ENCODE results near the gene PLCG2.

The PLCG2 gene

DNA sequence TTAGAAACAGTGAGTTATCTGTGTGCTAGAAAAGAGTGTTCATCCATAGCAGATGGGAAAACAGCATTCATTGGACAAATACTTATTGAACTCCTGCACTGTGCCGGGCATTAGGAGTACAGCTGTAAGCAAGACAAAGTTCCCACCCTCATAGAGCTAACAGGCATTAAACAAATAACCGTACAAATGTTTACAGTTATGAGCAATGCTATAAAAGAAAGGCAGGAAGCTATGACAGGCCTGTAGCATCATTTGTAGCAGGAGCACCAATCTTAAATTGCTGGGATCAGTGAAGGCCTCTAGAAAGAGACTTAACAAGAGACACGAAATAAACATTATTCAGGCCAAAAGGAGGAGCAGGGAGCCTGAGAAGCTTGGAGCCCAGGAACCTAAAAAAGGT is 216.6 kb downstream of the PLCG2 start:
- H3K27me3 ChIP-seq (ENCODE audit: insufficient read depth, low read length, poor library complexity), result peaks cover 3% of the 10 kb centered on the region
- no peaks in the 10 kb centered on the region for H4K20me1 ChIP-seq (ENCODE audit: insufficient read depth, low read length)
- H3K4me3 ChIP-seq (ENCODE audit: low read depth in 1 of 2, low read length in 2 of 2), result no peak overlapping the region
- H3K36me3 ChIP-seq (ENCODE audit: insufficient read depth, low read length), result no peaks in the 10 kb centered on the region
- H3K79me2 ChIP-seq (ENCODE audit: insufficient read depth, low read length), result no peaks in the 10 kb centered on the region
- H3K27ac ChIP-seq (ENCODE audit: low read length), result no peak overlapping the region
- DNase-seq, result no peak
- H3K4me2 ChIP-seq (ENCODE audit: insufficient read depth, low read length), result no peak overlapping the region
- ATAC-seq (ENCODE audit: insufficient read depth, low read depth), result no peak
- no peaks in the 10 kb centered on the region for H3K4me1 ChIP-seq (ENCODE audit: insufficient read depth, low read length)
- TF ChIP-seq EZH2 (IDR thresholded peaks at IDR 0.05; ENCODE audit: borderline replicate concordance, low read depth, low read length, severe bottlenecking), result no peak
- TF ChIP-seq, protein P1, sequence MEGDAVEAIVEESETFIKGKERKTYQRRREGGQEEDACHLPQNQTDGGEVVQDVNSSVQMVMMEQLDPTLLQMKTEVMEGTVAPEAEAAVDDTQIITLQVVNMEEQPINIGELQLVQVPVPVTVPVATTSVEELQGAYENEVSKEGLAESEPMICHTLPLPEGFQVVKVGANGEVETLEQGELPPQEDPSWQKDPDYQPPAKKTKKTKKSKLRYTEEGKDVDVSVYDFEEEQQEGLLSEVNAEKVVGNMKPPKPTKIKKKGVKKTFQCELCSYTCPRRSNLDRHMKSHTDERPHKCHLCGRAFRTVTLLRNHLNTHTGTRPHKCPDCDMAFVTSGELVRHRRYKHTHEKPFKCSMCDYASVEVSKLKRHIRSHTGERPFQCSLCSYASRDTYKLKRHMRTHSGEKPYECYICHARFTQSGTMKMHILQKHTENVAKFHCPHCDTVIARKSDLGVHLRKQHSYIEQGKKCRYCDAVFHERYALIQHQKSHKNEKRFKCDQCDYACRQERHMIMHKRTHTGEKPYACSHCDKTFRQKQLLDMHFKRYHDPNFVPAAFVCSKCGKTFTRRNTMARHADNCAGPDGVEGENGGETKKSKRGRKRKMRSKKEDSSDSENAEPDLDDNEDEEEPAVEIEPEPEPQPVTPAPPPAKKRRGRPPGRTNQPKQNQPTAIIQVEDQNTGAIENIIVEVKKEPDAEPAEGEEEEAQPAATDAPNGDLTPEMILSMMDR (IDR thresholded peaks at IDR 0.05; ENCODE audit: borderline replicate concordance, extremely low read depth, low read length, poor library complexity, severe bottlenecking), result no peak
- no peak overlapping the region for H2AFZ ChIP-seq (ENCODE audit: low read depth, low read length)
- no peaks in the 10 kb centered on the region for H3K9me3 ChIP-seq (ENCODE audit: insufficient read depth, low read length, severe bottlenecking)
- H3K9ac ChIP-seq (ENCODE audit: low read depth, low read length), result no peak overlapping the region

- Histone ChIP-seq H3K9ac (ENCODE audit: low read depth, low read length) (no peak overlapping the region), H3K4me3 (ENCODE audit: low read depth in 1 of 2, low read length in 2 of 2) (no peak overlapping the region), H3K4me2 (ENCODE audit: insufficient read depth, low read length) (no peak overlapping the region), H3K27me3 (ENCODE audit: insufficient read depth, low read length, poor library complexity) (peaks cover 3% of the 10 kb centered on the region), H3K27ac (ENCODE audit: low read length) (no peak overlapping the region), H3K4me1 (ENCODE audit: insufficient read depth, low read length) (no peaks in the 10 kb centered on the region), H2AFZ (ENCODE audit: low read depth, low read length) (no peak overlapping the region), H3K9me3 (ENCODE audit: insufficient read depth, low read length, severe bottlenecking) (no peaks in the 10 kb centered on the region), H3K36me3 (ENCODE audit: insufficient read depth, low read length) (no peaks in the 10 kb centered on the region), H4K20me1 (ENCODE audit: insufficient read depth, low read length) (no peaks in the 10 kb centered on the region), H3K79me2 (ENCODE audit: insufficient read depth, low read length) (no peaks in the 10 kb centered on the region)
- ATAC-seq (ENCODE audit: insufficient read depth, low read depth), result no peak
- DNase-seq, result no peak
- TF ChIP-seq, protein P1 (IDR thresholded peaks at IDR 0.05; ENCODE audit: borderline replicate concordance, extremely low read depth, low read length, poor library complexity, severe bottlenecking), result peak; percentile 22
- TF ChIP-seq EZH2 (IDR thresholded peaks at IDR 0.05; ENCODE audit: borderline replicate concordance, low read depth, low read length, severe bottlenecking), result no peak
Observed at GRCh38 chr16:81996664-81997509, 217.8 kb downstream of the PLCG2 start.

GRCh38 chr16:81997738-81998137 is 218.6 kb downstream of the PLCG2 start:
- Histone ChIP-seq H3K27ac (ENCODE audit: low read length) (no peak overlapping the region), H4K20me1 (ENCODE audit: insufficient read depth, low read length) (no peaks in the 10 kb centered on the region), H2AFZ (ENCODE audit: low read depth, low read length) (no peak overlapping the region), H3K4me2 (ENCODE audit: insufficient read depth, low read length) (no peak overlapping the region), H3K79me2 (ENCODE audit: insufficient read depth, low read length) (no peaks in the 10 kb centered on the region), H3K9ac (ENCODE audit: low read depth, low read length) (no peak overlapping the region), H3K27me3 (ENCODE audit: insufficient read depth, low read length, poor library complexity) (peaks cover 3% of the 10 kb centered on the region), H3K4me3 (ENCODE audit: low read depth in 1 of 2, low read length in 2 of 2) (no peak overlapping the region), H3K4me1 (ENCODE audit: insufficient read depth, low read length) (no peaks in the 10 kb centered on the region), H3K9me3 (ENCODE audit: insufficient read depth, low read length, severe bottlenecking) (no peaks in the 10 kb centered on the region), H3K36me3 (ENCODE audit: insufficient read depth, low read length) (no peaks in the 10 kb centered on the region)
- no peak for DNase-seq
- ATAC-seq (ENCODE audit: insufficient read depth, low read depth), result no peak
- no peak for TF ChIP-seq EZH2 (IDR thresholded peaks at IDR 0.05; ENCODE audit: borderline replicate concordance, low read depth, low read length, severe bottlenecking)
- TF ChIP-seq, protein P1 (IDR thresholded peaks at IDR 0.05; ENCODE audit: borderline replicate concordance, extremely low read depth, low read length, poor library complexity, severe bottlenecking), result no peak

All from DND-41 (cell line).